ENCODE results near the gene DGKD.

Gene DGKD

GRCh38 chr2:233519787-233520611 is 165.7 kb downstream of the DGKD start:
- no peak for DNase-seq

Data from NCI-H524 treated with DMSO at 0.1 percent for 48 hours (cell line).